Neuronal stem cell (in vitro differentiated cells): Measurements from ENCODE around the gene EIF4G2.

Experiments used
- DNase-seq: peaks from one replicate; pipeline ENCODE4 v3.0.0-alpha.2; 2013; ENCODE audit warnings: low spot score
- H2AFZ ChIP-seq: one replicate; pipeline ENCODE4 v1.6.1; 2013; ENCODE audit warnings: mild to moderate bottlenecking, low read length, inconsistent platforms
- H2AK5ac ChIP-seq: 2 replicates; pipeline ENCODE4 v1.6.1; 2013; ENCODE audit warnings: low read depth, mild to moderate bottlenecking, inconsistent platforms, low read length, moderate library complexity, mixed read lengths
- H2BK120ac ChIP-seq: 2 replicates; pipeline ENCODE4 v1.6.1; 2013; ENCODE audit warnings: low read depth, mild to moderate bottlenecking, inconsistent platforms, low read length, moderate library complexity, mixed read lengths
- H2BK12ac ChIP-seq: one replicate; pipeline ENCODE4 v1.6.1; 2013; ENCODE audit warnings: low read length, inconsistent platforms
- H2BK15ac ChIP-seq: 2 replicates; pipeline ENCODE4 v1.6.1; 2013; ENCODE audit warnings: mild to moderate bottlenecking, low read length, inconsistent platforms, mixed read lengths
- H2BK5ac ChIP-seq: one replicate; pipeline ENCODE4 v1.6.1; 2013; ENCODE audit warnings: inconsistent platforms, mild to moderate bottlenecking, low read length, moderate library complexity
- H3K14ac ChIP-seq: one replicate; pipeline ENCODE4 v1.6.1; 2013; ENCODE audit warnings: low read length, inconsistent platforms
- H3K18ac ChIP-seq: 2 replicates; pipeline ENCODE4 v1.6.1; 2013; ENCODE audit warnings: low read length, inconsistent platforms
- H3K23ac ChIP-seq: 2 replicates; pipeline ENCODE4 v1.6.1; 2013; ENCODE audit warnings: low read depth, mild to moderate bottlenecking, mixed read lengths, low read length, inconsistent platforms; ENCODE audit not compliant: poor library complexity
- H3K27ac ChIP-seq: replicated peaks from 3 replicates; pipeline ENCODE4 v1.5.1; 2013; ENCODE audit warnings: low read length, inconsistent platforms
- H3K27me3 ChIP-seq, 3 experiments: 2 replicates each; pipeline ENCODE4 v1.6.1; 2013; ENCODE audit warnings: low read length in 3 of 3, mild to moderate bottlenecking in 2 of 3, inconsistent platforms in 1 of 3, low read depth in 1 of 3, mixed read lengths in 1 of 3, moderate library complexity in 1 of 3; ENCODE audit not compliant: control insufficient read depth in 3 of 3, insufficient read depth in 3 of 3
- H3K36me3 ChIP-seq, 2 donors: replicated peaks in 1 of 2; 2 replicates each; pipeline ENCODE4 v1.6.1; 2013; ENCODE audit warnings: low read length in 2 of 2; ENCODE audit not compliant: control insufficient read depth in 2 of 2, insufficient read depth in 2 of 2
- H3K4ac ChIP-seq: 2 replicates; pipeline ENCODE4 v1.6.1; 2013; ENCODE audit warnings: inconsistent platforms, mild to moderate bottlenecking, low read length, moderate library complexity
- H3K4me1 ChIP-seq, 2 donors: 1 replicate in 1 of 2; 2 replicates in 1 of 2; pipeline ENCODE4 v1.6.1; 2013; ENCODE audit warnings: low read length in 2 of 2, low read depth in 1 of 2; ENCODE audit not compliant: control insufficient read depth in 2 of 2, insufficient read depth in 1 of 2
- H3K4me2 ChIP-seq: one replicate; pipeline ENCODE4 v1.6.1; 2013; ENCODE audit warnings: mild to moderate bottlenecking, low read length, inconsistent platforms; ENCODE audit not compliant: insufficient read depth, poor library complexity, severe bottlenecking
- H3K4me3 ChIP-seq, 2 donors: 2 replicates each; pipeline ENCODE4 v1.5.1; 2013; ENCODE audit warnings: low read length in 2 of 2, mild to moderate bottlenecking in 2 of 2, inconsistent platforms in 1 of 2, moderate library complexity in 1 of 2
- H3K79me1 ChIP-seq: one replicate; pipeline ENCODE4 v1.6.1; 2013; ENCODE audit warnings: low read depth, mild to moderate bottlenecking, inconsistent platforms, low read length, moderate library complexity
- H3K9ac ChIP-seq: one replicate; pipeline ENCODE4 v1.6.1; 2013; ENCODE audit warnings: mild to moderate bottlenecking, low read depth, low read length, inconsistent platforms; ENCODE audit not compliant: poor library complexity
- H3K9me3 ChIP-seq, 2 donors: replicated peaks in 1 of 2; 2 replicates each; pipeline versions ENCODE3 to v1.6.1; 2013; ENCODE audit warnings: low read length in 2 of 2, mild to moderate bottlenecking in 2 of 2, inconsistent platforms in 1 of 2, low read depth in 1 of 2, mixed read lengths in 1 of 2, moderate library complexity in 1 of 2; ENCODE audit not compliant: control insufficient read depth in 2 of 2, insufficient read depth in 1 of 2
- H4K8ac ChIP-seq: one replicate; pipeline ENCODE4 v1.6.1; 2013; ENCODE audit warnings: low read depth, mild to moderate bottlenecking, inconsistent platforms, low read length, moderate library complexity
- H4K91ac ChIP-seq: one replicate; pipeline ENCODE4 v1.6.1; 2013; ENCODE audit warnings: low read length, low read depth, mild to moderate bottlenecking, inconsistent platforms; ENCODE audit not compliant: poor library complexity
- WGBS, 2 donors: extraction: QIAGEN DNeasy Blood & Tissue Kit; methylation state at CpG; one replicate each; pipeline ENCODE4 v1.1.7; 2013; ENCODE audit warnings: missing lambda C conversion rate in 2 of 2, mixed read lengths in 1 of 2; ENCODE audit not compliant: insufficient read length in 2 of 2, insufficient replicate concordance in 1 of 2; ENCODE audit errors: extremely low coverage in 2 of 2; 5-methylcytosine and 5-hydroxymethylcytosine counted together

The EIF4G2 gene

GRCh38 chr11:10777806-10778205 is 30.9 kb downstream of the EIF4G2 start:
- DNase-seq = no peak
- Histone ChIP-seq H3K9me3 (no peaks in the 10 kb centered on the region), H3K4me3 (no peak overlapping the region)

GRCh38 chr11:10777393-10777793 is 31.3 kb downstream of the EIF4G2 start:
- H3K9ac ChIP-seq = no peak overlapping the region
- H3K4me2 ChIP-seq = no peak overlapping the region
- H3K79me1 ChIP-seq = no peaks in the 10 kb centered on the region
- no peaks in the 10 kb centered on the region for H3K9me3 ChIP-seq
- H3K4me3 ChIP-seq = no peak overlapping the region
- H4K91ac ChIP-seq = no peak overlapping the region
- WGBS, 2 donors = no CpG with 5 or more reads among the region's 3 CpGs
- no peak overlapping the region for H2AK5ac ChIP-seq
- H3K4me1 ChIP-seq = no peaks in the 10 kb centered on the region
- no peak overlapping the region for H2BK120ac ChIP-seq
- no peak overlapping the region for H3K23ac ChIP-seq
- H3K14ac ChIP-seq = no peak overlapping the region
- H3K27ac ChIP-seq = no peak overlapping the region
- no peak overlapping the region for H2BK5ac ChIP-seq
- no peak overlapping the region for H3K4ac ChIP-seq
- no peak overlapping the region for H2AFZ ChIP-seq
- H2BK12ac ChIP-seq = no peak overlapping the region
- no peak overlapping the region for H2BK15ac ChIP-seq
- H4K8ac ChIP-seq = no peak overlapping the region
- no peaks in the 10 kb centered on the region for H3K27me3 ChIP-seq
- no peak overlapping the region for H3K18ac ChIP-seq
- DNase-seq = no peak
- H3K36me3 ChIP-seq = peaks cover 0 to 14% of the 10 kb centered on the region in 2 donors

More at GRCh38 chr11:10777806-10778205, 30.9 kb downstream of the EIF4G2 start:
- Histone ChIP-seq H3K27ac (no peak overlapping the region), H3K4me1 (no peaks in the 10 kb centered on the region), H3K4ac (no peak overlapping the region), H3K18ac (no peak overlapping the region), H2BK5ac (no peak overlapping the region), H3K36me3 (peaks cover 0 to 14% of the 10 kb centered on the region in 2 donors), H3K79me1 (no peaks in the 10 kb centered on the region), H3K27me3 (no peaks in the 10 kb centered on the region), H3K23ac (no peak overlapping the region), H2BK12ac (no peak overlapping the region), H3K4me2 (no peak overlapping the region), H2BK15ac (no peak overlapping the region), H2AFZ (no peak overlapping the region), H2BK120ac (no peak overlapping the region), H3K9ac (no peak overlapping the region), H4K91ac (no peak overlapping the region), H4K8ac (no peak overlapping the region), H3K14ac (no peak overlapping the region), H2AK5ac (no peak overlapping the region)
- no CpG with 5 or more reads among the region's 6 CpGs for WGBS, 2 donors

DNA sequence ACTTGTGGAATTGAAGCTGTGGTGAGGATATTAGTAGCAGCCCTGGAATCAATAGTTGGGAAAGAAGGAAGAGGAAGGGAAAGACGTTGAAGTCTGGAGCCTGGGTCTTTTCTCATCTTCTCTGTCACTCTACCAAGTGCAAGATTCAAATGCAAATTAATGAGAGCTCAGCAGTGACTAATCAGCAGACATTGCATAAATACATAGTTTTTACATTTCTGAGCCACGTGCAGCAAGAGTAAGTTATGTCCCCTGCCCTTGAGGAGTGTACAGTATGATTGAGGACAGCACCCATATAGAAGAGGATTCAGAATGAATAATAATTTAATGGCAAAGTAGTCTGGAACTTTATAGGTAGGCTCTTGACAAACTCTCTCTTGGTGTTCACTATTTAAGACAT is 33.9 kb downstream of the EIF4G2 start:
- no peaks in the 10 kb centered on the region for H3K27me3 ChIP-seq
- H2BK12ac ChIP-seq = no peak overlapping the region
- H3K4me2 ChIP-seq = no peak overlapping the region
- no peaks in the 10 kb centered on the region for H3K79me1 ChIP-seq
- H4K8ac ChIP-seq = no peak overlapping the region
- no peak overlapping the region for H4K91ac ChIP-seq
- H2AK5ac ChIP-seq = no peak overlapping the region
- no peak overlapping the region for H2BK15ac ChIP-seq
- no peak overlapping the region for H3K14ac ChIP-seq
- H3K9me3 ChIP-seq = no peaks in the 10 kb centered on the region
- H2BK5ac ChIP-seq = no peak overlapping the region
- no peak overlapping the region for H3K18ac ChIP-seq
- H3K4ac ChIP-seq = no peak overlapping the region
- no CpG with 5 or more reads among the region's 2 CpGs for WGBS, 2 donors
- no peak overlapping the region for H3K9ac ChIP-seq
- H3K4me3 ChIP-seq = no peak overlapping the region
- no peaks in the 10 kb centered on the region for H3K4me1 ChIP-seq
- no peak overlapping the region for H2AFZ ChIP-seq
- DNase-seq = no peak
- H3K27ac ChIP-seq = no peak overlapping the region
- H3K36me3 ChIP-seq = peaks cover 0 to 14% of the 10 kb centered on the region in 2 donors
- H2BK120ac ChIP-seq = no peak overlapping the region
- no peak overlapping the region for H3K23ac ChIP-seq

GRCh38 chr11:10771457-10771856 is 37.3 kb downstream of the EIF4G2 start:
- no peaks in the 10 kb centered on the region for H3K79me1 ChIP-seq
- no peak overlapping the region for H2AFZ ChIP-seq
- H3K9me3 ChIP-seq = no peaks in the 10 kb centered on the region
- no peak overlapping the region for H2BK12ac ChIP-seq
- H4K8ac ChIP-seq = no peak overlapping the region
- H3K4me1 ChIP-seq = no peaks in the 10 kb centered on the region
- H3K36me3 ChIP-seq = peaks cover 0 to 15% of the 10 kb centered on the region in 2 donors
- no peak overlapping the region for H4K91ac ChIP-seq
- H2BK5ac ChIP-seq = no peak overlapping the region
- H3K27me3 ChIP-seq = no peaks in the 10 kb centered on the region
- H2BK120ac ChIP-seq = no peak overlapping the region
- H3K4me3 ChIP-seq = no peak overlapping the region
- H3K4me2 ChIP-seq = no peak overlapping the region
- H3K14ac ChIP-seq = no peak overlapping the region
- WGBS, 2 donors = no CpG with 5 or more reads among the region's 1 CpG
- DNase-seq = no peak
- no peak overlapping the region for H2BK15ac ChIP-seq
- no peak overlapping the region for H2AK5ac ChIP-seq
- no peak overlapping the region for H3K27ac ChIP-seq
- H3K23ac ChIP-seq = no peak overlapping the region
- no peak overlapping the region for H3K18ac ChIP-seq
- H3K4ac ChIP-seq = no peak overlapping the region
- no peak overlapping the region for H3K9ac ChIP-seq
